Stimulated activated CD8-positive, alpha-beta memory T cell treated with anti-CD3 and anti-CD28 coated beads, Interleukin-12 subunit alpha, Interleukin-12 subunit beta, amount 100 ng/mL, for 1 hour (primary cell): Measurements from ENCODE around the gene RBMS1.

Source experiments
- DNase-seq: peaks from one replicate; pipeline ENCODE4 v3.0.0-alpha.2; 2020; ENCODE audit warnings: low read depth

RBMS1 gene

GRCh38 chr2:160252278-160252887 lies 241.2 kb downstream of the RBMS1 start:
- DNase-seq, result no peak

- DNase-seq, result no peak
Observed at GRCh38 chr2:160251569-160251968, 242.0 kb downstream of the RBMS1 start.

- DNase-seq, result no peak
Observed at GRCh38 chr2:160249876-160250275, 243.7 kb downstream of the RBMS1 start.

GRCh38 chr2:160247296-160248035 lies 246.1 kb downstream of the RBMS1 start:
- no peak for DNase-seq

GRCh38 chr2:160246356-160246755 lies 247.3 kb downstream of the RBMS1 start:
- no peak for DNase-seq

GRCh38 chr2:160245614-160246155 lies 247.9 kb downstream of the RBMS1 start:
- no peak for DNase-seq

- no peak for DNase-seq
Observed at GRCh38 chr2:160242893-160243564, 250.6 kb downstream of the RBMS1 start.

- DNase-seq, result no peak
Observed at GRCh38 chr2:160241251-160242137, 252.1 kb downstream of the RBMS1 start.

- no peak for DNase-seq
Observed at GRCh38 chr2:160239436-160239835, 254.2 kb downstream of the RBMS1 start.

GRCh38 chr2:160238392-160238791 lies 255.2 kb downstream of the RBMS1 start:
- no peak for DNase-seq

GRCh38 chr2:160232905-160233475 lies 260.6 kb downstream of the RBMS1 start:
- no peak for DNase-seq

GRCh38 chr2:160229591-160229990 lies 264.0 kb downstream of the RBMS1 start:
- DNase-seq, result no peak

GRCh38 chr2:160228141-160228917 lies 265.3 kb downstream of the RBMS1 start:
- no peak for DNase-seq

- no peak for DNase-seq
Observed at GRCh38 chr2:160227293-160227915, 266.2 kb downstream of the RBMS1 start.

GRCh38 chr2:160226367-160226766 lies 267.2 kb downstream of the RBMS1 start:
- DNase-seq, result no peak

GRCh38 chr2:160225722-160226121 lies 267.9 kb downstream of the RBMS1 start:
- DNase-seq, result no peak

- DNase-seq, result no peak
Observed at GRCh38 chr2:160224507-160224906, 269.1 kb downstream of the RBMS1 start.

GRCh38 chr2:160224060-160224459 lies 269.5 kb downstream of the RBMS1 start:
- no peak for DNase-seq

GRCh38 chr2:160223560-160223959 lies 270.0 kb downstream of the RBMS1 start:
- no peak for DNase-seq

GRCh38 chr2:160222546-160223283 lies 270.9 kb downstream of the RBMS1 start:
- no peak for DNase-seq
